K562 (cell line): Measurements from ENCODE around the gene BBLN. TPM values are rescaled to one million over a fixed set of nuclear protein-coding genes. Genes with fewer than 3 reads are reported as not detected.

ENCODE experiments used
- BRF2 ChIP-seq: IDR thresholded peaks from 3 replicates; pipeline ENCODE4 v1.6.1; 2011; ENCODE audit warnings: borderline replicate concordance, mild to moderate bottlenecking; ENCODE audit not compliant: insufficient read length, insufficient read depth
- ILF3 ChIP-seq: fragments of 450-650 bp; IDR thresholded peaks from 2 replicates; pipeline ENCODE4 v1.6.1; 2018; ENCODE audit warnings: antibody characterized with exemption, mild to moderate bottlenecking, moderate library complexity, borderline replicate concordance
- polyA plus RNA-seq, 8 experiments: library from polyadenylated mRNA; depleted of rRNA in 4 of 8; stranded (reverse) in 5 of 8; unstranded in 3 of 8; fragments of >200 nt; fragmentation: Nextera tagmentation in 2 of 8; fragmentation: Illumina TruSeq in 1 of 8; extraction: Ambion mirVana in 2 of 8; extraction: Trizol in 1 of 8; gene quantifications; 2 replicates each; pipeline versions ENCODE4 v1.2.1 to v1.2.3, GENCODE V29; 2011 to 2014; ENCODE audit warnings: inconsistent platforms in 1 of 8, missing spikeins in 1 of 8
- total RNA-seq, 7 experiments: library from RNA; depleted of rRNA in 6 of 7; stranded (reverse); fragments of >200 nt in 6 of 7; fragmentation: Illumina TruSeq in 2 of 7; extraction: Trizol in 2 of 7; gene quantifications; 2 replicates each; pipeline versions ENCODE4 v1.2.1 to v1.2.3, GENCODE V29; 2011 to 2021; ENCODE audit warnings: low replicate concordance in 1 of 7
- TF ChIP-seq, protein P1 (sequence below): fragments of 450-650 bp; IDR thresholded peaks from 2 replicates; pipeline ENCODE4 v1.6.1; 2016; ENCODE audit warnings: mild to moderate bottlenecking, moderate library complexity
- TF ChIP-seq, protein P2 (sequence below): sonication (generic); formaldehyde crosslinking; IDR thresholded peaks from 2 replicates; pipeline ENCODE4 v1.8.0; 2022; ENCODE audit warnings: missing genetic modification reagents, mild to moderate bottlenecking, borderline replicate concordance
- TF ChIP-seq, protein P3 (sequence below), 3 experiments: fragments of 200-800 bp in 1 of 3; fragments of 250-450 bp in 1 of 3; fragments of 450-650 bp in 1 of 3; sonication (Bioruptor Pico) in 1 of 3; sonication (Bioruptor generic) in 1 of 3; formaldehyde crosslinking in 1 of 3; IDR thresholded peaks; 2 replicates each; pipeline versions ENCODE4 v1.6.1 to v1.8.0; 2016 to 2022; ENCODE audit warnings: mild to moderate bottlenecking in 2 of 3, missing genetic modification characterization in 2 of 3, missing compliant biosample characterization in 1 of 3, moderate library complexity in 1 of 3

The BBLN gene
- total and polyA plus RNA-seq, 9 of the 15 experiments (the other 6 are each of a cell fraction or from before 2014, with no cell fraction given): 4.2 to 331 (median 87.1) TPM

GRCh38 chr9:128159784-128160602 is at the start of gene BBLN (continued):
- TF ChIP-seq, protein P1, sequence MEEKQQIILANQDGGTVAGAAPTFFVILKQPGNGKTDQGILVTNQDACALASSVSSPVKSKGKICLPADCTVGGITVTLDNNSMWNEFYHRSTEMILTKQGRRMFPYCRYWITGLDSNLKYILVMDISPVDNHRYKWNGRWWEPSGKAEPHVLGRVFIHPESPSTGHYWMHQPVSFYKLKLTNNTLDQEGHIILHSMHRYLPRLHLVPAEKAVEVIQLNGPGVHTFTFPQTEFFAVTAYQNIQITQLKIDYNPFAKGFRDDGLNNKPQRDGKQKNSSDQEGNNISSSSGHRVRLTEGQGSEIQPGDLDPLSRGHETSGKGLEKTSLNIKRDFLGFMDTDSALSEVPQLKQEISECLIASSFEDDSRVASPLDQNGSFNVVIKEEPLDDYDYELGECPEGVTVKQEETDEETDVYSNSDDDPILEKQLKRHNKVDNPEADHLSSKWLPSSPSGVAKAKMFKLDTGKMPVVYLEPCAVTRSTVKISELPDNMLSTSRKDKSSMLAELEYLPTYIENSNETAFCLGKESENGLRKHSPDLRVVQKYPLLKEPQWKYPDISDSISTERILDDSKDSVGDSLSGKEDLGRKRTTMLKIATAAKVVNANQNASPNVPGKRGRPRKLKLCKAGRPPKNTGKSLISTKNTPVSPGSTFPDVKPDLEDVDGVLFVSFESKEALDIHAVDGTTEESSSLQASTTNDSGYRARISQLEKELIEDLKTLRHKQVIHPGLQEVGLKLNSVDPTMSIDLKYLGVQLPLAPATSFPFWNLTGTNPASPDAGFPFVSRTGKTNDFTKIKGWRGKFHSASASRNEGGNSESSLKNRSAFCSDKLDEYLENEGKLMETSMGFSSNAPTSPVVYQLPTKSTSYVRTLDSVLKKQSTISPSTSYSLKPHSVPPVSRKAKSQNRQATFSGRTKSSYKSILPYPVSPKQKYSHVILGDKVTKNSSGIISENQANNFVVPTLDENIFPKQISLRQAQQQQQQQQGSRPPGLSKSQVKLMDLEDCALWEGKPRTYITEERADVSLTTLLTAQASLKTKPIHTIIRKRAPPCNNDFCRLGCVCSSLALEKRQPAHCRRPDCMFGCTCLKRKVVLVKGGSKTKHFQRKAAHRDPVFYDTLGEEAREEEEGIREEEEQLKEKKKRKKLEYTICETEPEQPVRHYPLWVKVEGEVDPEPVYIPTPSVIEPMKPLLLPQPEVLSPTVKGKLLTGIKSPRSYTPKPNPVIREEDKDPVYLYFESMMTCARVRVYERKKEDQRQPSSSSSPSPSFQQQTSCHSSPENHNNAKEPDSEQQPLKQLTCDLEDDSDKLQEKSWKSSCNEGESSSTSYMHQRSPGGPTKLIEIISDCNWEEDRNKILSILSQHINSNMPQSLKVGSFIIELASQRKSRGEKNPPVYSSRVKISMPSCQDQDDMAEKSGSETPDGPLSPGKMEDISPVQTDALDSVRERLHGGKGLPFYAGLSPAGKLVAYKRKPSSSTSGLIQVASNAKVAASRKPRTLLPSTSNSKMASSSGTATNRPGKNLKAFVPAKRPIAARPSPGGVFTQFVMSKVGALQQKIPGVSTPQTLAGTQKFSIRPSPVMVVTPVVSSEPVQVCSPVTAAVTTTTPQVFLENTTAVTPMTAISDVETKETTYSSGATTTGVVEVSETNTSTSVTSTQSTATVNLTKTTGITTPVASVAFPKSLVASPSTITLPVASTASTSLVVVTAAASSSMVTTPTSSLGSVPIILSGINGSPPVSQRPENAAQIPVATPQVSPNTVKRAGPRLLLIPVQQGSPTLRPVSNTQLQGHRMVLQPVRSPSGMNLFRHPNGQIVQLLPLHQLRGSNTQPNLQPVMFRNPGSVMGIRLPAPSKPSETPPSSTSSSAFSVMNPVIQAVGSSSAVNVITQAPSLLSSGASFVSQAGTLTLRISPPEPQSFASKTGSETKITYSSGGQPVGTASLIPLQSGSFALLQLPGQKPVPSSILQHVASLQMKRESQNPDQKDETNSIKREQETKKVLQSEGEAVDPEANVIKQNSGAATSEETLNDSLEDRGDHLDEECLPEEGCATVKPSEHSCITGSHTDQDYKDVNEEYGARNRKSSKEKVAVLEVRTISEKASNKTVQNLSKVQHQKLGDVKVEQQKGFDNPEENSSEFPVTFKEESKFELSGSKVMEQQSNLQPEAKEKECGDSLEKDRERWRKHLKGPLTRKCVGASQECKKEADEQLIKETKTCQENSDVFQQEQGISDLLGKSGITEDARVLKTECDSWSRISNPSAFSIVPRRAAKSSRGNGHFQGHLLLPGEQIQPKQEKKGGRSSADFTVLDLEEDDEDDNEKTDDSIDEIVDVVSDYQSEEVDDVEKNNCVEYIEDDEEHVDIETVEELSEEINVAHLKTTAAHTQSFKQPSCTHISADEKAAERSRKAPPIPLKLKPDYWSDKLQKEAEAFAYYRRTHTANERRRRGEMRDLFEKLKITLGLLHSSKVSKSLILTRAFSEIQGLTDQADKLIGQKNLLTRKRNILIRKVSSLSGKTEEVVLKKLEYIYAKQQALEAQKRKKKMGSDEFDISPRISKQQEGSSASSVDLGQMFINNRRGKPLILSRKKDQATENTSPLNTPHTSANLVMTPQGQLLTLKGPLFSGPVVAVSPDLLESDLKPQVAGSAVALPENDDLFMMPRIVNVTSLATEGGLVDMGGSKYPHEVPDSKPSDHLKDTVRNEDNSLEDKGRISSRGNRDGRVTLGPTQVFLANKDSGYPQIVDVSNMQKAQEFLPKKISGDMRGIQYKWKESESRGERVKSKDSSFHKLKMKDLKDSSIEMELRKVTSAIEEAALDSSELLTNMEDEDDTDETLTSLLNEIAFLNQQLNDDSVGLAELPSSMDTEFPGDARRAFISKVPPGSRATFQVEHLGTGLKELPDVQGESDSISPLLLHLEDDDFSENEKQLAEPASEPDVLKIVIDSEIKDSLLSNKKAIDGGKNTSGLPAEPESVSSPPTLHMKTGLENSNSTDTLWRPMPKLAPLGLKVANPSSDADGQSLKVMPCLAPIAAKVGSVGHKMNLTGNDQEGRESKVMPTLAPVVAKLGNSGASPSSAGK: no peak
- TF ChIP-seq BRF2 (no peak), ILF3 (no peak)
- TF ChIP-seq, protein P2, sequence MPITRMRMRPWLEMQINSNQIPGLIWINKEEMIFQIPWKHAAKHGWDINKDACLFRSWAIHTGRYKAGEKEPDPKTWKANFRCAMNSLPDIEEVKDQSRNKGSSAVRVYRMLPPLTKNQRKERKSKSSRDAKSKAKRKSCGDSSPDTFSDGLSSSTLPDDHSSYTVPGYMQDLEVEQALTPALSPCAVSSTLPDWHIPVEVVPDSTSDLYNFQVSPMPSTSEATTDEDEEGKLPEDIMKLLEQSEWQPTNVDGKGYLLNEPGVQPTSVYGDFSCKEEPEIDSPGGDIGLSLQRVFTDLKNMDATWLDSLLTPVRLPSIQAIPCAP (CRISPR knock-in tag): no peak
- TF ChIP-seq, protein P3, sequence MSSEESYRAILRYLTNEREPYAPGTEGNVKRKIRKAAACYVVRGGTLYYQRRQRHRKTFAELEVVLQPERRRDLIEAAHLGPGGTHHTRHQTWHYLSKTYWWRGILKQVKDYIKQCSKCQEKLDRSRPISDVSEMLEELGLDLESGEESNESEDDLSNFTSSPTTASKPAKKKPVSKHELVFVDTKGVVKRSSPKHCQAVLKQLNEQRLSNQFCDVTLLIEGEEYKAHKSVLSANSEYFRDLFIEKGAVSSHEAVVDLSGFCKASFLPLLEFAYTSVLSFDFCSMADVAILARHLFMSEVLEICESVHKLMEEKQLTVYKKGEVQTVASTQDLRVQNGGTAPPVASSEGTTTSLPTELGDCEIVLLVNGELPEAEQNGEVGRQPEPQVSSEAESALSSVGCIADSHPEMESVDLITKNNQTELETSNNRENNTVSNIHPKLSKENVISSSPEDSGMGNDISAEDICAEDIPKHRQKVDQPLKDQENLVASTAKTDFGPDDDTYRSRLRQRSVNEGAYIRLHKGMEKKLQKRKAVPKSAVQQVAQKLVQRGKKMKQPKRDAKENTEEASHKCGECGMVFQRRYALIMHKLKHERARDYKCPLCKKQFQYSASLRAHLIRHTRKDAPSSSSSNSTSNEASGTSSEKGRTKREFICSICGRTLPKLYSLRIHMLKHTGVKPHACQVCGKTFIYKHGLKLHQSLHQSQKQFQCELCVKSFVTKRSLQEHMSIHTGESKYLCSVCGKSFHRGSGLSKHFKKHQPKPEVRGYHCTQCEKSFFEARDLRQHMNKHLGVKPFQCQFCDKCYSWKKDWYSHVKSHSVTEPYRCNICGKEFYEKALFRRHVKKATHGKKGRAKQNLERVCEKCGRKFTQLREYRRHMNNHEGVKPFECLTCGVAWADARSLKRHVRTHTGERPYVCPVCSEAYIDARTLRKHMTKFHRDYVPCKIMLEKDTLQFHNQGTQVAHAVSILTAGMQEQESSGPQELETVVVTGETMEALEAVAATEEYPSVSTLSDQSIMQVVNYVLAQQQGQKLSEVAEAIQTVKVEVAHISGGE (CRISPR knock-in tag; IDR thresholded peaks at IDR 0.05): peak in 2 of 3 experiments; percentile 79 to 81; a peak in 3 of 6 replicates
